GM12878 (cell line): ENCODE results near the gene KLK6. TPM values are rescaled to one million over a fixed set of nuclear protein-coding genes. Genes with fewer than 3 reads are reported as not detected.

Experiments used
- ATAC-seq: fragments of 200-7000 bp; cut with Tn5 transposase; 3 replicates; pipeline ENCODE4 v1.9.1; 2020; ENCODE audit warnings: mild to moderate bottlenecking, moderate library complexity
- BruUV-seq: library from RNA; stranded (reverse); fragments of 400-500 nt; replicated peaks from 2 replicates; lab custom pipeline; 2021; lab: Mats Ljungman, UMichigan
- CTCF ChIA-PET: fragments of 300-600 bp; sonication (Branson Sonifier 250); formaldehyde crosslinking; extraction: SDS; loops from one replicate; lab custom pipeline; 2021; ENCODE audit warnings: inconsistent platforms; lab: Yijun Ruan, JAX
- POLR2A ChIA-PET: fragments of 350-600 bp; formaldehyde crosslinking; extraction: SDS; loops from one replicate; lab custom pipeline; 2021; ENCODE audit warnings: inconsistent platforms; lab: Charles Lee
- RAD21 ChIA-PET: fragments of 300-600 bp; sonication (Branson Sonifier 250); formaldehyde crosslinking; loops from one replicate; lab custom pipeline; 2023; ENCODE audit warnings: antibody characterized with exemption; ENCODE audit not compliant: unreplicated experiment; lab: Charles Lee
- SMC1A ChIA-PET: fragments of 300-600 bp; sonication (Branson Sonifier 250); formaldehyde crosslinking; loops from one replicate; lab custom pipeline; 2023; ENCODE audit not compliant: unreplicated experiment, uncharacterized antibody; lab: Charles Lee
- DNase-seq: peaks from one replicate; pipeline ENCODE4 v3.0.0-alpha.2; 2011; ENCODE audit warnings: low read depth, low spot score
- FAIRE-seq: peaks from 3 replicates; lab custom pipeline; 2011; peaks lifted over from hg19 to GRCh38; lab: Jason Lieb, UNC
- H2AFZ ChIP-seq: 2 replicates; pipeline ENCODE4 v1.6.0; 2011; ENCODE audit warnings: low read depth, low read length, control low read depth; ENCODE audit not compliant: control insufficient read depth
- H3K27ac ChIP-seq: 2 replicates; pipeline ENCODE4 v1.5.1; 2011; ENCODE audit warnings: control low read depth; ENCODE audit not compliant: control insufficient read depth, insufficient read depth
- H3K27me3 ChIP-seq, 2 experiments: replicated peaks in 1 of 2; 2 replicates each; pipeline versions ENCODE4 v1.6.0 to v1.6.1; 2011; ENCODE audit warnings: low read length in 1 of 2; ENCODE audit not compliant: control insufficient read depth in 2 of 2, insufficient read depth in 2 of 2
- H3K36me3 ChIP-seq, 2 experiments: 2 replicates each; pipeline ENCODE4 v1.5.1; 2011; ENCODE audit warnings: low read length in 1 of 2; ENCODE audit not compliant: control insufficient read depth in 2 of 2, insufficient read depth in 2 of 2
- H3K4me1 ChIP-seq: 2 replicates; pipeline ENCODE4 v1.6.1; 2011; ENCODE audit warnings: mild to moderate bottlenecking, low read length, moderate library complexity, mixed read lengths; ENCODE audit not compliant: control insufficient read depth, insufficient read depth
- H3K4me2 ChIP-seq: 2 replicates; pipeline ENCODE4 v1.6.0; 2011; ENCODE audit warnings: control low read depth; ENCODE audit not compliant: control insufficient read depth, insufficient read depth
- H3K4me3 ChIP-seq: fragments of 200-600 bp; sonication (generic); 2 replicates; pipeline ENCODE4 v1.5.1; 2016
- H3K79me2 ChIP-seq: 2 replicates; pipeline ENCODE4 v1.6.0; 2011; ENCODE audit warnings: low read length; ENCODE audit not compliant: control insufficient read depth, insufficient read depth
- H3K9ac ChIP-seq: 2 replicates; pipeline ENCODE4 v1.8.0; 2011; ENCODE audit warnings: low read length, control low read depth, mixed read lengths; ENCODE audit not compliant: control insufficient read depth, insufficient read depth
- H3K9me3 ChIP-seq: replicated peaks from 3 replicates; pipeline ENCODE4 v1.5.1; 2011; ENCODE audit warnings: mild to moderate bottlenecking, low read length; ENCODE audit not compliant: control insufficient read depth, insufficient read depth
- H4K20me1 ChIP-seq: 2 replicates; pipeline ENCODE4 v1.6.0; 2011; ENCODE audit not compliant: control insufficient read depth, insufficient read depth
- BACH1 ChIP-seq: fragments of 450-650 bp; IDR thresholded peaks from 2 replicates; pipeline ENCODE4 v1.6.1; 2017; ENCODE audit warnings: mild to moderate bottlenecking, borderline replicate concordance
- IKZF1 ChIP-seq: fragments of 450-650 bp; conservative IDR thresholded peaks from 2 replicates; pipeline ENCODE4 v1.6.1; 2017; ENCODE audit warnings: antibody characterized with exemption, mild to moderate bottlenecking
- IRF3 ChIP-seq: fragments of 450-650 bp; IDR thresholded peaks from 2 replicates; pipeline ENCODE4 v1.6.1; 2014; ENCODE audit warnings: mild to moderate bottlenecking
- JUND ChIP-seq: IDR thresholded peaks from 2 replicates; pipeline ENCODE4 v1.6.1; 2012; ENCODE audit warnings: low read depth, mild to moderate bottlenecking, low read length, improper control_type of control experiment, moderate library complexity
- KAT2A ChIP-seq: conservative IDR thresholded peaks from 2 replicates; pipeline ENCODE4 v1.6.1; 2011; ENCODE audit warnings: low read depth, low read length; ENCODE audit not compliant: control insufficient read depth
- NKRF ChIP-seq: fragments of 450-650 bp; conservative IDR thresholded peaks from 2 replicates; pipeline ENCODE4 v1.6.1; 2017; ENCODE audit warnings: mild to moderate bottlenecking, moderate library complexity
- PAX5 ChIP-seq: IDR thresholded peaks from 2 replicates; pipeline ENCODE4 v1.6.1; 2011; ENCODE audit warnings: low read depth, low read length, borderline replicate concordance
- RELB ChIP-seq: fragments of 450-650 bp; IDR thresholded peaks from 2 replicates; pipeline ENCODE4 v1.6.1; 2017; ENCODE audit warnings: low read depth, mild to moderate bottlenecking, moderate library complexity
- SIX5 ChIP-seq: IDR thresholded peaks from 2 replicates; pipeline ENCODE4 v1.6.1; 2011; ENCODE audit warnings: mild to moderate bottlenecking, low read depth, low read length, moderate library complexity; ENCODE audit not compliant: severe bottlenecking
- SP1 ChIP-seq: IDR thresholded peaks from one replicate; pipeline ENCODE4 v1.6.1; 2011; ENCODE audit warnings: low read depth, low read length
- TAF1 ChIP-seq: IDR thresholded peaks from 2 replicates; pipeline ENCODE4 v1.6.1; 2011; ENCODE audit warnings: mild to moderate bottlenecking, low read depth, low read length, borderline replicate concordance
- TCF12 ChIP-seq: IDR thresholded peaks from 2 replicates; pipeline ENCODE4 v1.6.1; 2011; ENCODE audit warnings: low read depth, mild to moderate bottlenecking, low read length
- WGBS: methylation state at CpG from one replicate; pipeline ENCODE4 v1.1.6; 2016; ENCODE audit warnings: low lambda C conversion rate; ENCODE audit not compliant: insufficient replicate concordance, insufficient coverage; ENCODE audit errors: missing lambda C conversion rate; 5-methylcytosine and 5-hydroxymethylcytosine counted together
- in situ Hi-C: fragments of 300-500 bp; cut with MboI; formaldehyde crosslinking; loops from 9 replicates; pipeline ENCODE4 v1.14.3; 2018; ENCODE audit warnings: mixed read lengths
- intact Hi-C: fragments of 100-400 bp; cut with micrococcal nuclease; formaldehyde crosslinking; loops from one replicate; pipeline ENCODE4 v1.14.2; 2022; ENCODE audit not compliant: unreplicated experiment
- polyA plus RNA-seq, 11 experiments: library from polyadenylated mRNA; depleted of rRNA in 4 of 11; unstranded in 6 of 11; stranded (reverse) in 5 of 11; fragments of >200 nt; fragmentation: Nextera tagmentation in 4 of 11; fragmentation: Illumina TruSeq in 1 of 11; extraction: Ambion mirVana in 4 of 11; extraction: Trizol in 1 of 11; gene quantifications; 1 replicate in 1 of 11; 2 replicates in 10 of 11; pipeline versions ENCODE4 v1.2.1 to v1.2.3, GENCODE V29; 2011 to 2016; ENCODE audit warnings: inconsistent platforms in 2 of 11, missing spikeins in 2 of 11, low read depth in 1 of 11
- total RNA-seq, 4 experiments: library from RNA; depleted of rRNA in 3 of 4; stranded (reverse); fragments of >200 nt in 3 of 4; fragmentation: Illumina TruSeq in 1 of 4; extraction: Trizol in 1 of 4; gene quantifications; 2 replicates each; pipeline versions ENCODE4 v1.2.1 to v1.2.3, GENCODE V29; 2013 to 2021

Gene KLK6
- total and polyA plus RNA-seq, 10 of the 15 experiments (the other 5 are each of a cell fraction or from before 2014, with no cell fraction given) = not detected

- H2AFZ ChIP-seq = no peak overlapping the region
- SMC1A ChIA-PET = no interaction called here
- ATAC-seq (no peak), FAIRE-seq (no peak)
- H3K36me3 ChIP-seq = no peaks in the 10 kb centered on the region
- H3K9ac ChIP-seq = no peak overlapping the region
- POLR2A ChIA-PET = no interaction called here
- CTCF ChIA-PET = no interaction called here
- no peaks in the 10 kb centered on the region for H3K79me2 ChIP-seq
- no peak overlapping the region for H3K4me2 ChIP-seq
- H3K27me3 ChIP-seq = no peaks in the 10 kb centered on the region; a peak in 2 of 4 replicates
- TF ChIP-seq IRF3 (no peak), JUND (no peak)
- TF ChIP-seq, all 136 proteins: peak for 0
- intact Hi-C loops = no loop called here
- BruUV-seq = no TSS peak
- no peak for DNase-seq
- 4% methylated on average over 3 of the region's 3 CpGs for WGBS
- Histone ChIP-seq H3K4me3 (no peak overlapping the region), H3K9me3 (no peaks in the 10 kb centered on the region; the same call in 2 of the 3 replicates), H3K27ac (no peak overlapping the region), H3K4me1 (no peaks in the 10 kb centered on the region), H4K20me1 (no peaks in the 10 kb centered on the region)
- RAD21 ChIA-PET = no interaction called here
- in situ Hi-C loops = no loop called here
Observed at GRCh38 chr19:50964266-50964665, 5.1 kb downstream of the KLK6 start.

GRCh38 chr19:50963381-50963780, 6.0 kb downstream of the KLK6 start:
- SMC1A ChIA-PET = no interaction called here
- no peak for DNase-seq

More at GRCh38 chr19:50963381-50963780, 6.0 kb downstream of the KLK6 start:
- WGBS = 25% methylated on average over 6 of the region's 6 CpGs
- Histone ChIP-seq H3K79me2 (no peaks in the 10 kb centered on the region), H3K4me1 (no peaks in the 10 kb centered on the region), H4K20me1 (no peaks in the 10 kb centered on the region), H3K9me3 (no peaks in the 10 kb centered on the region; the same call in 2 of the 3 replicates), H3K9ac (no peak overlapping the region), H3K27ac (no peak overlapping the region), H3K27me3 (no peaks in the 10 kb centered on the region; a peak in 2 of 4 replicates), H3K4me3 (no peak overlapping the region), H3K36me3 (no peaks in the 10 kb centered on the region), H2AFZ (no peak overlapping the region)
- ATAC-seq = no peak
- no peak for FAIRE-seq
- POLR2A ChIA-PET = no interaction called here
- no TSS peak for BruUV-seq
- CTCF ChIA-PET = no interaction called here
- in situ Hi-C loops = no loop called here
- RAD21 ChIA-PET = no interaction called here
- TF ChIP-seq KAT2A (no peak), SP1 (no peak), BACH1 (no peak), SIX5 (no peak), TAF1 (no peak), RELB (no peak), NKRF (no peak), IKZF1 (no peak), TCF12 (no peak), PAX5 (no peak)
- TF ChIP-seq, all 136 proteins: peak for 0
- intact Hi-C loops = no loop called here
- H3K4me2 ChIP-seq = no peak overlapping the region
